BJ (cell line): ENCODE data around the gene BEX5. TPM values are rescaled to one million over a fixed set of nuclear protein-coding genes. Genes with fewer than 3 reads are reported as not detected.
A peak's percentile ranks its signal among the peaks of the same experiment; 100 is the strongest.
"Not testable (repeated sequence)": the region's sequence is repeated elsewhere in the genome, so short reads cannot be mapped to it uniquely, and the experiment has no call there.

Experiments used
- CTCF ChIA-PET: fragments of 350-600 bp; formaldehyde crosslinking; extraction: SDS; loops from one replicate; lab custom pipeline; 2021; ENCODE audit warnings: antibody characterized with exemption, inconsistent platforms; lab: Yijun Ruan, JAX
- POLR2A ChIA-PET: fragments of 300-600 bp; sonication (Branson Sonifier 250); formaldehyde crosslinking; extraction: SDS; loops from one replicate; lab custom pipeline; 2021; ENCODE audit warnings: antibody characterized with exemption; lab: Charles Lee
- DNase-seq: peaks from one replicate; pipeline ENCODE4 v3.0.0-alpha.2; 2011; ENCODE audit warnings: low read depth
- H3K27me3 ChIP-seq: 2 replicates; pipeline ENCODE4 v1.6.0; 2011; ENCODE audit warnings: low read length; ENCODE audit not compliant: control insufficient read depth, insufficient read depth
- H3K36me3 ChIP-seq: 2 replicates; pipeline ENCODE4 v1.5.1; 2011; ENCODE audit warnings: low read length; ENCODE audit not compliant: control insufficient read depth, insufficient read depth
- H3K4me3 ChIP-seq: 2 replicates; pipeline ENCODE4 v1.5.1; 2011; ENCODE audit warnings: low read depth, mild to moderate bottlenecking, control low read depth, low read length
- CTCF ChIP-seq: IDR thresholded peaks from 2 replicates; pipeline ENCODE4 v1.5.1; 2011; ENCODE audit warnings: low read depth, mild to moderate bottlenecking, control low read depth, inconsistent platforms, low read length, moderate library complexity; ENCODE audit not compliant: insufficient read depth
- polyA plus RNA-seq: library from polyadenylated mRNA; depleted of rRNA; stranded (reverse); fragments of >200 nt; gene quantifications from 2 replicates; pipeline ENCODE4 v1.2.3, GENCODE V29; 2011

BEX5 gene
- polyA plus RNA-seq, 1 experiment, result not detected

- Histone ChIP-seq H3K27me3 (no peaks in the 10 kb centered on the region), H3K36me3 (no peaks in the 10 kb centered on the region), H3K4me3 (no peak overlapping the region)
- CTCF ChIA-PET, result no interaction called here
- TF ChIP-seq CTCF, result no peak
- no peak for DNase-seq
- POLR2A ChIA-PET, result no interaction called here
Measured at GRCh38 chrX:102138064-102138463, 17.7 kb downstream of the BEX5 start.

GRCh38 chrX:102129473-102129872 lies 26.3 kb downstream of the BEX5 start:
- H3K4me3 ChIP-seq, result no peak overlapping the region
- H3K27me3 ChIP-seq, result no peaks in the 10 kb centered on the region
- ChIA-PET POLR2A (no interaction called here), CTCF (interaction anchor here (1.0 kb wide), 1 partner anchor 15 kb away, joined by 3 read pairs; no protein-coding TSS in a partner anchor)
- TF ChIP-seq CTCF, result peak; percentile 22; the same call in 1 of the 2 replicates
- no peak for DNase-seq
- H3K36me3 ChIP-seq, result no peaks in the 10 kb centered on the region

- Histone ChIP-seq H3K36me3 (no peaks in the 10 kb centered on the region), H3K27me3 (no peaks in the 10 kb centered on the region), H3K4me3 (no peak overlapping the region)
- DNase-seq, result no peak
- POLR2A ChIA-PET, result no interaction called here
- no peak for TF ChIP-seq CTCF
- CTCF ChIA-PET, result no interaction called here
Measured at GRCh38 chrX:102126863-102127262, 28.9 kb downstream of the BEX5 start.

GRCh38 chrX:102126080-102126818 lies 29.5 kb downstream of the BEX5 start:
- DNase-seq, H3K4me3 ChIP-seq, POLR2A ChIA-PET, H3K27me3 ChIP-seq, H3K36me3 ChIP-seq, CTCF ChIA-PET: not testable (repeated sequence)

- H3K36me3 ChIP-seq, H3K4me3 ChIP-seq, DNase-seq, CTCF ChIA-PET, POLR2A ChIA-PET, H3K27me3 ChIP-seq: not testable (repeated sequence)
Measured at GRCh38 chrX:102125436-102125835, 30.3 kb downstream of the BEX5 start, which contains the start of gene TCEAL2. Gene TCEAL2 (plus strand): TSS chrX:102125679. CDS start chrX:102126831, 1,152 bp downstream.

- POLR2A ChIA-PET, DNase-seq, CTCF ChIA-PET, H3K4me3 ChIP-seq, H3K27me3 ChIP-seq, H3K36me3 ChIP-seq: not testable (repeated sequence)
Measured at GRCh38 chrX:102125014-102125413, 30.8 kb downstream of the BEX5 start.

- ChIA-PET POLR2A (no interaction called here), CTCF (no interaction called here)
- Histone ChIP-seq H3K4me3 (no peak overlapping the region), H3K36me3 (no peaks in the 10 kb centered on the region), H3K27me3 (no peaks in the 10 kb centered on the region)
- DNase-seq, result no peak
- no peak for TF ChIP-seq CTCF
Measured at GRCh38 chrX:102115748-102116147, 40.0 kb downstream of the BEX5 start.
